B cell (primary cell): ENCODE measurements around the gene LGALS3.

Experiments
- EZH2 ChIP-seq: IDR thresholded peaks from 2 replicates; pipeline ENCODE4 v1.6.1; 2012; ENCODE audit warnings: borderline replicate concordance, low read depth, mild to moderate bottlenecking, moderate library complexity, low read length; ENCODE audit not compliant: insufficient read depth, poor library complexity, severe bottlenecking
- TF ChIP-seq, protein P1 (sequence below): fragments of 200-600 bp; IDR thresholded peaks from one replicate; pipeline ENCODE4 v1.8.0; 2022; ENCODE audit warnings: antibody characterized with exemption, mild to moderate bottlenecking

DNA sequence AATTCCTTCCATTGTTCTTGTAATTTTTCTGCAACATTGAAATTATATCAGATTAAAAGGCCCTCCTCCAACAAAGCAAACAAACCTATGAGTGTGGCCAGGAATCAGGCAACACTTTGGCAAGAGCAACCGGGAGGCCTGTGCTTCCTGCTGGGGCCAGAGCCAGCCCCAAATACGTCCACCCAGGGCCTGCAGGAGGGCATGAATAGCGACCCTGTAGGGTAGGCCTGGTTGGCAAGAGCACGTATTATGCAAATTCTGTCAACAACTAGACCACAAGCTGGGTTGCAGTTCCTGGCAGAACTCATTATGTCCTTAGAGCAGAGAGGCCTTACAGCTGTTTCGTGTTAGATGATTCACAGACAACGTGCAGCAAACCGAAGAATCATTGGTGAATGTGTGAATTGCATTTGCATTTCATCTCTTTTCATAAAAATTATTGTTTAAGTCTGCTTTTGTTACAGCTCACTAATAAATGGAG is 26.9 kb upstream of the LGALS3 start:
- TF ChIP-seq, protein P1, sequence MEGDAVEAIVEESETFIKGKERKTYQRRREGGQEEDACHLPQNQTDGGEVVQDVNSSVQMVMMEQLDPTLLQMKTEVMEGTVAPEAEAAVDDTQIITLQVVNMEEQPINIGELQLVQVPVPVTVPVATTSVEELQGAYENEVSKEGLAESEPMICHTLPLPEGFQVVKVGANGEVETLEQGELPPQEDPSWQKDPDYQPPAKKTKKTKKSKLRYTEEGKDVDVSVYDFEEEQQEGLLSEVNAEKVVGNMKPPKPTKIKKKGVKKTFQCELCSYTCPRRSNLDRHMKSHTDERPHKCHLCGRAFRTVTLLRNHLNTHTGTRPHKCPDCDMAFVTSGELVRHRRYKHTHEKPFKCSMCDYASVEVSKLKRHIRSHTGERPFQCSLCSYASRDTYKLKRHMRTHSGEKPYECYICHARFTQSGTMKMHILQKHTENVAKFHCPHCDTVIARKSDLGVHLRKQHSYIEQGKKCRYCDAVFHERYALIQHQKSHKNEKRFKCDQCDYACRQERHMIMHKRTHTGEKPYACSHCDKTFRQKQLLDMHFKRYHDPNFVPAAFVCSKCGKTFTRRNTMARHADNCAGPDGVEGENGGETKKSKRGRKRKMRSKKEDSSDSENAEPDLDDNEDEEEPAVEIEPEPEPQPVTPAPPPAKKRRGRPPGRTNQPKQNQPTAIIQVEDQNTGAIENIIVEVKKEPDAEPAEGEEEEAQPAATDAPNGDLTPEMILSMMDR = no peak
- no peak for TF ChIP-seq EZH2
